Neural cell (in vitro differentiated cells): ENCODE data around the gene SLC6A17. TPM values are rescaled to one million over a fixed set of nuclear protein-coding genes. Genes with fewer than 3 reads are reported as not detected.

Source experiments
- H2AFZ ChIP-seq: fragments of 200-600, 300-800 bp; sonication (generic), shearing (Covaris generic); 2 replicates; pipeline ENCODE4 v1.6.0; 2014; ENCODE audit warnings: low read depth, mild to moderate bottlenecking, antibody characterized with exemption, low read length, moderate library complexity
- H3F3A ChIP-seq: fragments of 200-600 bp; shearing (Covaris generic); 2 replicates; pipeline ENCODE4 v1.6.1; 2016; ENCODE audit warnings: mild to moderate bottlenecking, moderate library complexity, mixed read lengths, antibody characterized with exemption, low read length; ENCODE audit not compliant: insufficient read depth, poor library complexity, severe bottlenecking
- H3K27ac ChIP-seq: fragments of 200-600, 300-800 bp; sonication (generic), shearing (Covaris generic); 2 replicates; pipeline ENCODE4 v1.5.1; 2014; ENCODE audit warnings: mild to moderate bottlenecking, low read length, moderate library complexity
- H3K27me3 ChIP-seq: fragments of 300-800, 200-600 bp; sonication (generic), shearing (Covaris generic); 2 replicates; pipeline ENCODE4 v1.6.0; 2014; ENCODE audit warnings: mild to moderate bottlenecking, low read depth, low read length, moderate library complexity; ENCODE audit not compliant: insufficient read depth
- H3K36me3 ChIP-seq: fragments of 300-800, 200-600 bp; sonication (generic), shearing (Covaris generic); 2 replicates; pipeline ENCODE4 v1.5.1; 2014; ENCODE audit warnings: mild to moderate bottlenecking, antibody characterized with exemption, low read length, moderate library complexity; ENCODE audit not compliant: insufficient read depth
- H3K4me2 ChIP-seq: fragments of 300-800, 200-600 bp; sonication (generic), shearing (Covaris generic); 2 replicates; pipeline ENCODE4 v1.6.0; 2014; ENCODE audit warnings: mild to moderate bottlenecking, low read length
- H3K4me3 ChIP-seq: fragments of 300-800, 200-600 bp; sonication (generic), shearing (Covaris generic); 2 replicates; pipeline ENCODE4 v1.5.1; 2014; ENCODE audit warnings: mild to moderate bottlenecking, low read length, moderate library complexity
- H3K79me2 ChIP-seq: fragments of 200-600 bp; shearing (Covaris generic); replicated peaks from 2 replicates; pipeline ENCODE4 v1.6.0; 2014; ENCODE audit warnings: mild to moderate bottlenecking, low read length, moderate library complexity; ENCODE audit not compliant: insufficient read depth
- H3K9ac ChIP-seq: fragments of 300-800, 200-600 bp; sonication (generic), shearing (Covaris generic); 2 replicates; pipeline ENCODE4 v1.6.1; 2016; ENCODE audit warnings: mild to moderate bottlenecking, low read length, mixed read lengths
- H3K9me2 ChIP-seq: fragments of 200-600 bp; shearing (Covaris generic); 2 replicates; pipeline ENCODE4 v1.6.1; 2016; ENCODE audit warnings: mild to moderate bottlenecking, low read length, mixed read lengths; ENCODE audit not compliant: insufficient read depth
- H3K9me3 ChIP-seq: fragments of 200-600, 300-800 bp; sonication (generic), shearing (Covaris generic); 2 replicates; pipeline ENCODE4 v1.6.1; 2016; ENCODE audit warnings: mild to moderate bottlenecking, mixed run types, low read length, moderate library complexity, mixed read lengths
- H4K20me1 ChIP-seq: fragments of 200-600 bp; shearing (Covaris generic); 2 replicates; pipeline ENCODE4 v1.6.1; 2016; ENCODE audit warnings: mild to moderate bottlenecking, mixed run types; ENCODE audit not compliant: insufficient read depth
- CTCF ChIP-seq: fragments of 450-650 bp; IDR thresholded peaks from 2 replicates; pipeline ENCODE4 v1.5.1; 2014; ENCODE audit warnings: antibody characterized with exemption, mild to moderate bottlenecking, moderate library complexity; ENCODE audit not compliant: poor library complexity, severe bottlenecking
- EP300 ChIP-seq: fragments of 450-650 bp; conservative IDR thresholded peaks from 2 replicates; pipeline ENCODE4 v1.6.1; 2014; ENCODE audit warnings: antibody characterized with exemption, mild to moderate bottlenecking, moderate library complexity; ENCODE audit not compliant: poor library complexity, severe bottlenecking
- EZH2 ChIP-seq: fragments of 200-600, 300-800 bp; shearing (Covaris generic), sonication (generic); IDR thresholded peaks from 2 replicates; pipeline ENCODE4 v1.6.1; 2014; ENCODE audit warnings: antibody characterized with exemption, low read length, borderline replicate concordance, mild to moderate bottlenecking; ENCODE audit not compliant: insufficient read depth, poor library complexity, severe bottlenecking
- MXI1 ChIP-seq: fragments of 450-650 bp; conservative IDR thresholded peaks from 2 replicates; pipeline ENCODE4 v1.6.1; 2014; ENCODE audit warnings: antibody characterized with exemption, mild to moderate bottlenecking; ENCODE audit not compliant: poor library complexity, severe bottlenecking
- POLR2AphosphoS5 ChIP-seq: IDR thresholded peaks from 2 replicates; pipeline ENCODE4 v1.6.1; 2012
- RAD21 ChIP-seq: fragments of 450-650 bp; conservative IDR thresholded peaks from 2 replicates; pipeline ENCODE4 v1.6.1; 2014; ENCODE audit warnings: antibody characterized with exemption, mild to moderate bottlenecking, moderate library complexity
- REST ChIP-seq: IDR thresholded peaks from 2 replicates; pipeline ENCODE4 v1.6.1; 2012; ENCODE audit warnings: borderline replicate concordance
- SMC3 ChIP-seq: fragments of 450-650 bp; conservative IDR thresholded peaks from 2 replicates; pipeline ENCODE4 v1.6.1; 2014; ENCODE audit warnings: antibody characterized with exemption, mild to moderate bottlenecking, moderate library complexity; ENCODE audit not compliant: poor library complexity
- TAF1 ChIP-seq: IDR thresholded peaks from 2 replicates; pipeline ENCODE4 v1.6.1; 2012; ENCODE audit warnings: low read depth
- polyA plus RNA-seq: library from polyadenylated mRNA; depleted of rRNA; stranded (reverse); fragments of >200 nt; gene quantifications from 2 replicates; pipeline ENCODE4 v1.2.3, GENCODE V29; 2014

Gene SLC6A17
- polyA plus RNA-seq, 1 donor from 2014 or later = 3.5 TPM

- H3F3A ChIP-seq = no peaks in the 10 kb centered on the region
- no peak overlapping the region for H3K4me2 ChIP-seq
- H4K20me1 ChIP-seq = no peaks in the 10 kb centered on the region
- peak overlapping the region; percentile 41 for H3K4me3 ChIP-seq
- peak overlapping the region; percentile 39 for H3K9ac ChIP-seq
- no peak overlapping the region for H2AFZ ChIP-seq
- no peaks in the 10 kb centered on the region for H3K79me2 ChIP-seq
- H3K9me3 ChIP-seq = no peaks in the 10 kb centered on the region
- TF ChIP-seq SMC3 (peak; percentile 10), EP300 (peak; percentile 22), POLR2AphosphoS5 (no peak)
- H3K27me3 ChIP-seq = no peaks in the 10 kb centered on the region
- peak overlapping the region; percentile 52 for H3K27ac ChIP-seq
- H3K9me2 ChIP-seq = no peaks in the 10 kb centered on the region
- H3K36me3 ChIP-seq = no peaks in the 10 kb centered on the region
Observed at GRCh38 chr1:110161849-110162248, 11.6 kb downstream of the SLC6A17 start.

GRCh38 chr1:110163591-110163990 lies 13.3 kb downstream of the SLC6A17 start:
- H3K9me2 ChIP-seq = no peaks in the 10 kb centered on the region
- TF ChIP-seq EZH2 (no peak), SMC3 (no peak), RAD21 (no peak), EP300 (no peak), POLR2AphosphoS5 (no peak), MXI1 (no peak), TAF1 (no peak), CTCF (no peak), REST (no peak)
- H3K27ac ChIP-seq = no peak overlapping the region

More at GRCh38 chr1:110163591-110163990, 13.3 kb downstream of the SLC6A17 start:
- Histone ChIP-seq H3K36me3 (no peaks in the 10 kb centered on the region), H3F3A (no peaks in the 10 kb centered on the region), H3K79me2 (no peaks in the 10 kb centered on the region), H4K20me1 (no peaks in the 10 kb centered on the region), H3K9me3 (no peaks in the 10 kb centered on the region), H2AFZ (no peak overlapping the region), H3K4me3 (no peak overlapping the region), H3K9ac (no peak overlapping the region), H3K27me3 (no peaks in the 10 kb centered on the region), H3K4me2 (no peak overlapping the region)
